ENCODE results near the gene CGB8.

CGB8 gene

DNA sequence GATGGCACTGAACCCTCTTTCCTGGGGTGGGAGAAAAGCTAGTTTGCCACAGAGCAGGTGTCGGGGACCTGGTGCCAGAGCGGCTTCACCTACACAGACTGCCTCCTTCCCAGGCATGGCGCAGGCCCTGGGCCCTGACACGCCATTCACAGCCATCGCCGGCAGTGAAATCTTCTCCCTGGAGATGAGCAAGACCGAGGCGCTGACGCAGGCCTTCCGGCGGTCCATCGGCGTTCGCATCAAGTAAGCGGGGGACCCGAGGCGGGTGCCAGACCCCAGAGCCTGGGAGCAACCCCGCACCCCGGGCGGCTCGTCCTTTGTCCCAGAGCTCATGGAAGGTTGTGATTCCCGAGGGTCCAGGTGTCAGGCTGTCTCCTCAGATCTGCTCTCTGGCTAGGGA is 42.0 kb downstream of the CGB8 start:
- no peak for DNase-seq (ENCODE audit: low read depth, low spot score)

DNA sequence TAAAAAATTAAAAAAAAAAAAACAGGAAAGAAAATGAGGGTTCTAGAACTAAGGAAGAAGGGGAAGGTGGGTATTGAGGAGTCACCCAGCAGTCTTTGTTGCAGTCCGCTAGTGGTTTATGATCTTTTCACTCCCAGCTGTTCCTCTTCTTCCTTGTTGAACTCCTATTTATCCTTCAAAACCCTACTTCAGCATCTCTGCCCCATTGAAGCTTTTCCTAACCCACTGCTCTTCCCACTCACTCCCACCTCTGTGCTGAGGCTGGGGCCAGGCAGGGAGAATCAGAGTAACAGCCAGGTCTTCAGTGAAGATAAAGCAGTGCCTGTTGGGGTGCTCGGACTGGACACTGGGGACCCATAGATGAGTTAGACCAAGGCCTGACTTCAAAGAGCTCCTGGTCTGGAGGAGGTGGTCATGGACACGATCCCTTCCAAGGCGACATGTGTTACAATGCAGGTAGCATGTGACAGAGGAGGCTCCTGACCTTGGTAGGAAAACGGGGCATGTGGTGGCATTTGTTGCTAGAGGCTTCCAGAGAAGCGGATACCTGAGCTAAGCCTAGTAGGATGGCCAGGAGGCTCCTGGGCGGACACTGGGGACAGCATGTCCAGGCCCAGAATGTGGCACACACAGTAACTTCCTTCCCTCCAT is 43.8 kb downstream of the CGB8 start:
- no peak for DNase-seq (ENCODE audit: low read depth, low spot score)

DNA sequence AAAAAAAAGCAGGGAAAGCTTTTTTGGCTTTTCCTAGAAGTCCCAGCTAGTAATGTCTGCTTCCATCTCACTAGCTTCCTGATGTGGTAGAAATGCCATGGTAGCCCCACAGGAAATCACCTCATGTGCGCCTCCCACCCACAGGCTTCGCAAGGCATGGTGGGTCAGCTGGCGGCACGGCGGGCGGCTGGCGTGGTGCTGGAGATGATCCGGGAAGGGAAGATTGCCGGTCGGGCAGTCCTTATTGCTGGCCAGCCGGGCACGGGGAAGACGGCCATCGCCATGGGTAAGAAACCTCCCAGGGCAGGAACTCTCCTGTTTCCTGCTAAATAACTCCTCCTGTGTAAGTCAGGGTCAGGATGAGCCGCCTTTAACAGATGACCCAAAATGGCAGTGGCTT is 44.8 kb downstream of the CGB8 start:
- no peak for DNase-seq (ENCODE audit: low read depth, low spot score)

DNA sequence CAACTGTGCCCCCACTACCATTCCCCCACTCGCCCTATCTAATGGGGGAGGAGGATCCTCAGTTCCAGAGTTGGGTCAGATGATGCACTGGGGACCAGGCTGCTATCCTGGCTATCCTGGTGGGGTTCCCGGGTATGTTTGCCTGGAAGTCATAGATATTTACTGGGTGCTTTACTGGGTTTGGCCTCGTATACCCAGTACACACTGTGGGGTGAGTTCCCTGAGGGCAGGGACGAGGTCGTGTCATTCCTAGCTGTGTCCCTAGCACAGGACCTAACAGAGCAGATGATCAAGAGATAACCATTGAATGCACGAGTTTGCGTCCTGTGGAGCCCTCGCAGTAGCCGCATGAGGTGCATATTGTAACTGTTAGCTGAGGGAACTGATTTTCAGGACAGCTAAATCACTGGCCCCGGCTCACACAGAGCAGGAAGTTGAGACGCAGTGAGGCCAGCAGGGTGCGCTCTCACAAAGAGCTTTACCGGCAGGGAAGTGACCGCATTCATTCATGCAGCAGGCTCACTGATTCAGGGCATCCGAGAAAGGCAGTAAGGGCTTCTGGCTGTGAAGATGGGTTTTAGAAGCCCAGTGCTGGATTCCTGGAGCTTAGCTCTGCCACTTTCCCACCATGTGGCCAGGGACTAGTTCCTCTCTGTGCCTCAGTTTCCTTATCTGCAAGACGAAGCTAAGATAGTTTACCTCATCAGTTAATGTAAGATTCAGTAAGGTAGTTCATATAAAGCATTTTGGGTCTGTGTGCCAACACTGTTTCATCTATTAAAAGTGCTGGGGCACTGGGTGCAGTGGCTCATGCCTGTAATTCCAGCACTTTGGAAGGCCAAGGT is 49.2 kb downstream of the CGB8 start:
- no peak for DNase-seq (ENCODE audit: low read depth, low spot score)

DNA sequence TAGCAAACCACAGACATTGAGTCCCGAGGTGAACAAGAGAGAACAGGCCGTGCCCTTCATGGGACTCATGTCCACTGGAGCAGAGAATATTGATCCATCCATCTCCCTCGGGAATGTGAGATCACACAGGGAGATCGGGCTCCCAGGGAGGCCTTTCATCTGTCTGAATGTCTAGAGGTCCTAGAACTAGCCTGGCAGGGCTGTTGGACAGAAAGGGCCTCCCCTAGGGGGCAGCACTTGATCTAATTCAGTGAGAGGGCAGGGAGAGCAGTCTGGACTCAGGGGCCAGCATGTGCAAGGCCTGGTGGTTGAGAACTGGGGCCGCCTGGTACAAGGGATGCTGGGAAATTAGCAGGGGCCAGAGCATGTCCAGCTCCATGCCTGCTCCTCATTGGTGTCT is 50.9 kb downstream of the CGB8 start:
- no peak for DNase-seq (ENCODE audit: low read depth, low spot score)

All from iPS DF 19.7 (cell line).